Myocyte (in vitro differentiated cells): ENCODE measurements around the gene KRT40. TPM values are rescaled to one million over a fixed set of nuclear protein-coding genes. Genes with fewer than 3 reads are reported as not detected.

Experiments
- DNase-seq: peaks from one replicate; pipeline ENCODE4 v3.0.0-alpha.2; 2012; ENCODE audit warnings: low read depth
- total RNA-seq: library from RNA; depleted of rRNA; stranded (reverse); fragments of >200 nt; gene quantifications from 2 replicates; pipeline ENCODE4 v1.2.3, GENCODE V29; 2014

KRT40 gene
- total RNA-seq, 1 donor from 2014 or later, result not detected

DNA sequence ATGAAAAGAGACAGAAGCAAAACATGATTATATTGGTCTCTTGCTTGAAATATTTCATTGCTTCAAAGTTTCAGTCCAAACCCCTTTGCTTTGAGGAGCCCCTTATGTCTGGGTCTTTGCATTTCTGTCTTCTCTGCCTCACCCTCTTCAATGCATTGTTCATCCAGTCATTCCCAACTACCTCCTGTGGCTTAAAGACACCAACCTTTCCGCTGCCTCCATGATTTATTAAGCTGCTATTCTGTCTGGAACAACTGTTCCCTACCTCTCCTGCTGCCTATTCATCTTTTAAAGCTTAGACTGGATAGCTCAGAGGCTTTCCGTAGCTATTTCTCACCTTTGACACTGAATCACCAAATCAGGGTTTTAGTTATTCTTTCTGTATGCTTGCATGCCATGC is 13.2 kb upstream of the KRT40 start:
- no peak for DNase-seq

DNA sequence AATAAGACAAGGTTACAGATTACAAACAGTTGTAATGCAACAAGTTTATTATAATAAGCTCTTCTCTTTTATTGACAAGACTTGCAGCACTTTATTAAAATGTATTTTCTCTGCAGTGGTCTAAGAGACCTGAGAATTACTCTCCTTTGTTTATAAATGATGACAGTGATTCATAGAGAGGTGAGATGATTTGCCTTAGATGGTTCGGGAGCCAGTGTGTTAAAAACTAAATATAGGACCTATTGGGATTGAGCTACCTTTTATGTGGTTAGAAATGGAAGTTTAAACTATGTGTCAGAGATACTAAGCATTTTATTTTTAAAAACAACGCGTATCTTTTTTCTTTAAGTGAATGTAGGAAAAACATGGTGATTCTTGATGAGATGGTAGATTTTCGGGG is 12.7 kb upstream of the KRT40 start:
- no peak for DNase-seq

DNA sequence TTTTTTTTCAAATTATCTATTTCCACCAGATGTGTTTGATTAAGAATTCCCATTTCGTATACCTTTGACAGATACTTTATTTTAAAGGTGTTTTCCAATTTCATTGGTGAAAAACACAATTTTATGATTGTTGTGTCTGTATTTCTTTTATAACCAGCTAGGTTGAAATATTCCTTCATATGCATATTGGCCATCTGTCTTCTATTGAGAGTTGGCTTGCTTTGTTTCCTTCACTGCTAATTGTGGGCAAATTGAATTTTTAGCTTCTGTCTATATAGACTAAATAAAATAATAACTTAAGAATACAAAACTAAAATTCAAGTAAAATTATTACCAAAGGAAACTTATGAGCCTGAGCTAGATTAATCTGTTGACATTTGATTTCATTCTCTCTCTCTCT is 11.0 kb upstream of the KRT40 start:
- no peak for DNase-seq

DNA sequence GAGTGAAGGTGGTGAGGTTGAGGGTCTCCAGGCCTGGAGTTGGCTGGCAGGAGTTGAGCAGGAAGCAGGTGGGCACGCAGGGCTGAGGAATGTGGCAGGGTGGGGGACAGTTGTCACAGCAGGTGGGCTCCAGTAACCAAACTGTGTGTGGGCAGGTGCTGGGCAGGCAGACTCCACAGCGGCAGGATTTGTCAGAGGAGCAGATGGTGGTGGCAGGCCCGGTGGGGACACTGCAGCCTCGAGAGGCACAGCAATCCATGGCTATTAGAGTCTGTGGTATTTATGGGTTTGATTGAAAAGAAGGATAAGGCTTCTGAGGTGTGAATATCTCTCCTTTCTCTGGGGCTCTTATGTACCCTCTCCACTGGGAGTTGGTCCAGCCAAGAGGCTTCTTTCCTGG is 9.7 kb upstream of the KRT40 start, which contains the start of gene KRTAP3-3:
Gene KRTAP3-3 (minus strand): TSS at position 326 of the 400 bp plus-strand sequence. CDS start 67 bp downstream, at position 259.
- DNase-seq, result peak; percentile 44

DNA sequence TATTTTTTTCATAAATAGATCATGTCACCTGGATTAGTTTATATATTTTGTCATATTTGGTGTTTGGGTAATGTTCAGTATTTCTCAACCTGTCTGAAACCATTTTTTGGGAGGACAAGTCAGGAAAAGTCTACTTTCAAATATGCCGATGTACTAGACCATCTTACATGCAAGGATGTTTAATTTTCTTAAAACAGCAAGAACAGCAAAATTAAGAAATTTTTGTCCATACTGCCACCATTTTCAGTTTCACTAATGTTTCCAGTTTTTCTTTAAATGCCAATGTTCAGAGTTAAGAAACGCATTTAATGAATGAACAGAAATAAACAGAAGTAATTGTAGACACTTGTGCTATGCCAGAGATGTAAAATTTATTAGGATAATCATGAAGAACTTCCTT is 9.0 kb upstream of the KRT40 start:
- no peak for DNase-seq

DNA sequence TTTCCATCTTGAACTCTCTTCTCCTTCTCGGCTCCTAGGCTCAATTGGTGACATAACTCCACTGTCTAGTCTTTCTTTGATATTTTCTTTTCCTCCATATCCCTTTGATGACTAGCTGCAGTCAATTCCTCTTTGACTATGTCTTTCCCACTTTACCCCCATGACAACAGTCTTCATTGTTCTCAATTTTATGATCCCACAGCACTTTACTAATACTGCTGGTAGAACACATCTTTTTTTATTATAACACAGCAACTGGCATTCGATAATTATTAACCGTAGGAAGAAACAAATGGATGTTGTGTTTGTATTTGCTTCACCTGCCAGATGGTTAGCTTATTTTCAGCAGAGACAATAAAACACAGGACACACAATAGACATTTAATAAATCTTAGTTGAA is 8.5 kb upstream of the KRT40 start:
- DNase-seq, result no peak

DNA sequence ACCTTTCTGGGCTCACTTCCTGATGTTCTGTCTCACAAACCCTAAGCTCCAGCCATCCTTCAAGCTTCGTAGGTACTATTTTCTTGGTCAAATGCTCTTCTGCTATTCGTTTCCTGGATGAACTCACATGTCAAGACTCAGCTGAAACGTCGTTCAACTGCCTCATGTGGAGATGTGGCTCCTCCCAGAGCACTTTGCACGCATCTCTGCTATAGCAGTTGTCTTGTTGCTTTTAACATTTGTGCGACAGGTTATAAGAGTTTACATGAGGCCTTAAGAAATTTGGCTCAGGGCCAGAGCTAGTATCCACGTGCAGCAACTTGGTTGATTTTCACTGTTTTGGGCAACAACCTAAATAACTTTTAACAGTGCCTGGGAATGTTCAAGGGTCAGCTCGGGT is 2.8 kb upstream of the KRT40 start:
- DNase-seq, result no peak

DNA sequence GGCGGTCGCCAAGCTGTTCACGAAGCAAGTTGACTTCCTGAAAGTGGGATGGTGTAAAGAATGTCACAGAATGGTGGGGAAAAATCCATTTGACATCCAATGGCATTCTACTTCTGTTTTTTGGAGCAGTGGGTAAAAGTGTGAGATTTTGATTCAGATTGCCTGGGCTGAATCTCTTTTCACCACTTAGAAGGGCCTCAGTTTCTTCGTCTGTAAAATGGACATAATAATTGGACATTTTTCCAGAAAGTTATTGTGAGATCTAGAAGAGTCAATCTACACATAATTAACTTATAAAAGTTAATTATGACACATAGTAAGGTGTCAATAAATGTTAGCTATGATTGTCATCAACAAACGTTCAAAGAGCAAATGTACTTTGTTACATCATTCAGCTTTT is 3.0 kb downstream of the KRT40 start:
- DNase-seq, result no peak

DNA sequence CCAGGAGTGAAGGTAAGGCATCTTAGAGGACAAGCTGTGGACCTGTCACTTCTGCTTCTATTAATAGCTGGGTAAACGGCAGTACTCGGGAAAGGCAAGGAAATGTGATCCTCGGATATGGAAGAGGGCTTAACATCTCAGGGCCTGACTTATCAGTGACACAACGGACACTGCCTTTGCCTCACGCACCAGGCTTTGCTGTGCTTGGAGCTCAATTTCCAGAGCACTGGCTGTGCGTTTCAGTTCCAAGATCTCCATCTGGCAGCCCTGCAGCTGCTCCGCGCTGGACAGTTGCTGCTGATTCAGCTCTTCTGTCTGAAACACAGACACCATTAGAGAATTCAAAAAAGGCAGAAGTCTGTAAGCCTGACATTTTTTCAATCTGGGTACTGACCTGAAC is 3.5 kb downstream of the KRT40 start:
- peak; percentile 80 for DNase-seq

DNA sequence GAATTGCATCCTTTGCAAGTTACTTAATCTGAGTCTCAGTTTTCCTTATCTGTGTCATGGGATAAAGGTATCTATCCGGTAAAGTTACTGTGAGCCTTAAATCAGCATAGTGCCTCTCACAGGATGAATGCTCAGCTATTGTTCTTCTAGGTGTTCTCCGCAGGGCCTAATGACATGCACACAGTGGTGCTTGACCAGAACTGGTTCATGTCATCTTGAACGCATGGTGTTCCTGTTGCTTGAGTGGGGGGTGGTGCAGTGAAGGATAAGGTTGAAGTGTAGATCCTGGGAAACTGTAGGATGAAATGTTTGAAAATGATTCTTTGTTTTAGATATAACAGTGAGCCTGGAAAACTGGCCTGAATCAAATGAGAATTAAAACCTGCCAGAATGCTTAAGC is 4.0 kb downstream of the KRT40 start:
- no peak for DNase-seq

DNA sequence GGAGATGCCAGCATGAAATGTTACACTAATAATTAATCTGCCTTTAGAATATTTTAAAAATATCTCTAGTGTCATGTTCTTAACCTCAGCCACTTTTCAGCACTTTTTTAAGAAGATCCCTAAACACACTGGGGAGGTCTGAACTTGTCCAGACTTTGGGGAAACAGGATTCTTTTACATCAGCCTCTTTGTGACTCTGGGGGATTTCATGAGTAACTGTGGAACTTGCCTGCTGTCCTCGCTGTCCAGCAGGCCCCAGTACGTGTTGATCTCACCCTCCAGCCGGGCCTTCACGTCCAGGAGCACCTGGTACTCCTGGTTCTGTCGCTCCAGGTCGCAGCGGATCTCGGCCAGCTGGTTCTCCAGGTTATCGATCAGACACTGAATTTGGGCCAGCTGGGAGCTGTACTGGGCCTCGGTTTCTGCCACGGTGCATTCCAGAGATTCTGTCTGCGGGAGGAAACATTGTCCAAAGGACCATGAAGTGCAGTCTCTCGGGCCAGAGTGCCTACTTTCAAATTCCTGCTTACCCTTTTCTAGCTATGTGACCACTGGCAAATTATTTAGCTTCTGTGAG is 5.5 kb downstream of the KRT40 start:
- peak; percentile 22 for DNase-seq

DNA sequence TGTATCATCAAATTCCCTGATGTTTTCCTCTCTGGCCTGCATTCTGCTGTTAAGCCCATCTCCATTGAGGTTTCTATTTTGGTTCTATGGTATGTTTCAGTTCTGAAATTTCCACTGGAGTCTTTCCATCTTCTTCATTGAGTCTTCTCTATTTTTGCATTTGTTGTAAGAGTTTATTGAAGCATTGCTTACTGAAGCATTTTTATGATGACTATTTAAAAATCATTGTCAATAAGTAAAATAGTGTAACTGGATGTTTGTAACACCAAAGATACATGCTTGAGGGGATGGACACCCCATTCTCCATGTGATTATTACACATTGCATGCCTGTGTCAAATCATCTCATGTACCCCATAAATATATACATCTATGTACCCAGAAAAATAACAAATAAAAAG is 8.6 kb downstream of the KRT40 start:
- DNase-seq, result no peak

DNA sequence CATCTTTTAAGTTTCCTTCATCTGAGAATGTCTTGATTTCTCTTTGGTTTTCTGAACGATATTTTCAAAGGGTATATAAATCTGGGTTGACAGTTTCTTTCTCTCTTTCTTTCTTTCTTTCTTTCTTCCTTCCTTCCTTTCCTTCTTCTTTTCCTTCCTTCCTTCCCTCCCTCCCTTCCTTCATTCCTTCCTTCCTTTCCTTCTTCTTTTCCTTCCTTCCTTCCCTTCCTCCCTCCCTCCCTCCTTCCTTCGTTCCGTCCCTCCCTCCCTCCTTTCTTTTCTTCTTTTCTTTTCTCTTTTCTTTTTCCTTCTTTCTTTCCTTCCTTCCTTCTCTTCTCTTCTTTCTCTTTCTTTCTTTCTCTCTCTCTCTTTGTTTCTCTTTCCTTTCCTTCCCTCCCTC is 9.8 kb downstream of the KRT40 start:
- no peak for DNase-seq

DNA sequence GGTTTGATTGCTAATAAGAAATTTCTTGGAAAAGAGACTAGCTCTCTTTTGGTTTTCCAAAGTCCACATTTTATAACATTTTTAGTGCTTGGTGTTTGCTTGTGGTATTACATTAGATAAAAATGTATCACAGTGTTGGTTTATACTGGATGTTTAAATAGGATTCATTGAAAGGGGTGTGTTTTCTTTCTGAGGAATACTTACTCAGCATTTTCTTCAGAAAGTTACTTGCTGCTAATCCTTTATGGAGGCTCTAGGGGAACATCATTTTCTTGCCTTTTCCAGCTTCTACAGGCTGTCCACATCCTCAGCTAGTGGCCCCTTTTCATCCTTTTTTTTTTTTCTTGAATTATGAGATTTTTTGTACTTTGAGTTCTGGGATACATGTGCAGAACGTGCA is 16.5 kb downstream of the KRT40 start:
- DNase-seq, result no peak

DNA sequence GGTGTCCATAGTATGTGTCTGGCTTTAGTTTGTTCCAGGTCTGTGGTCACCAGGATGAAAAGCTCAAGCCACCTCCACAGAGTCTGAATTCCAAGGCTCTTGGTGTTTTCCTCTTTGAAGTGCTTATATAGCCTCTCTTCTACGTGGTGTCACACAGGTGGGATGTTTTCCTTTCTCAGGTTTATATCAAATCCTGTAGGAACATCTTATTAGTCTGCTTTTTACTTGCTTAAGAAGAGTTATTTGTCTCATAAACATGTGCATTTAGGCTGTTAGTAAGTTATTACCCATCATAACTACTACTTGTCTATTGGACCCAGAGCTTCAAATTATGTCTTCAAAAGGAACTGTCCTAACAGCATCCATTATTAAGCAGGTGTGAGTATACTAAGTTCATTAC is 17.3 kb downstream of the KRT40 start, which contains the start of gene KRT39:
Gene KRT39 (minus strand): TSS at position 101 of the 400 bp plus-strand sequence. CDS start 92 bp downstream, at position 9.
- no peak for DNase-seq

DNA sequence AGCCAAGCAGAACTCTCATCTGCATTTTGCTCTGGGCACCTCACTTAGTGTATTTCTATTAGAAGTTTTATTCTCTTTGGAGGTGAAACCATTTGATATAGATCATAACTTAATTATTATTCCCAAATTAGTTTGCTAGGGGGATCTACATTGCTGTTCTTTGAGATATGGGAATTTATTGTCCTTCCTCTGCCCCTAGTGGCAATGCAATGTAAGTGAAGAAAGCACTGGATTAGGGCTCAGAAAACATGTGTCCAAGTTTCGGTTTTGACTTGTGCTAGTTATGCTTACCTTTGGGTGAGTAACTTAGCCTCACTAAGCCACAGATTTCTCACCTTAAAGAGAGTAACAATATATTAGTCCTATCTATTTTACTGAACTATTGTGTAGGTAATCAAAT is 20.3 kb downstream of the KRT40 start:
- no peak for DNase-seq

DNA sequence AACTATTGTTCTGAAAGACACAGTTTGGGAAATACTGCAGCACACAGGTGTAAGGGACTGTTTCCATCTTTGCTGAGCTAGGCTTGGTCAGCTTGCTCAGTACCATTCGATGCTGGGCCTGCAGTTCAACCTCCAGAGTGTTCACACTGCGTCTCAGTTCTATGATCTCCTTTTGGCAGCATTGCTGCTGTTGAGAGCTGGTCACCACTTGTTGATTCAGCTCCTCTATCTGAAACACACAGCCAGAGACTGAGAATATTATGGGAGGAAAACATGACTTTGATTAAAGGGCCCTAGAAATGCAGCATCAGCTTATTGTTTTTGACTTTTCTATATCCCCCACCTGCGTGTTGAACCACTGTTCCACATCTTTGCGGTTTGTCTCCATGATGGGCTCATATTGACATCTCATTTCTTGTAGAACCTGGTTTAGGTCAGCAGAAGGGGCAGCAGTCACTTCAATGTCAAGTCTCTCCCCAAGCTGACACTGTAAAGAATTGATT is 22.0 kb downstream of the KRT40 start:
- DNase-seq, result no peak

DNA sequence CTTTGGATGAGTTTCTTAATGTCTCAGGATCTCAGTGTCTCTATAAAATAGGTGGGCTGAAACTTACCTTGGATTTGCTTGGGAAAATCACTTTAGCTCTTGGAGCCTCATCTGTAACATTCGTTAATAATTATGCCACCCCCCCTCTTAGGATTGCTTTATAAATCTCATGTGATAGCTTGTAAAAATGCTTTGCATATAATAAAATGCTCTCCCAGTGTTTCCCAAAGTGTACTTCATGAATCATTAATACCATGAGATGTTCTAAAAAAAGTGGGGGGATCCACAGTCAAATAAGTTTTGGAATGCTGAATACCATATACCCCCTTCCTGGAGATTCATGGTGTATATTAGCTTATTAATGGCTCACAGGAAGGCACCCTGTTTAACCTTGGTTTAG is 22.5 kb downstream of the KRT40 start:
- DNase-seq, result no peak

DNA sequence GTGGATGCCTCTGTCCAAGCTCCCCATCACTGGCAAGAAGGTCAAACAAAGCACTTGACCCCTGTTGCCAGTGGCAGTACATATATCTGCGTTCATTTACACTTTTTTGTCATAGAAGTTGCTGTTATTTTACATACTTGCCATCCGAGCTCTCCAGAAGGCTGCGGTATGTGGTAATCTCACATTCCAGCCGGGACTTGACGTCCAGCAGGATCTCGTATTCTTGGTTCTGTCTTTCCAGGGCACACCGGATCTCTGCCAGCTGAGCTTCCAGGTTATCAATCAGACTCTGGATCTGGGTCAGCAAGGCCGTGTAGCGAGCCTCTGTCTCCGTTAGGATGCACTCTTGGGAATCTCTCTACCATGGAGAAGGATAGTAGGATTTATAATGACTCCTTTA is 24.0 kb downstream of the KRT40 start:
- no peak for DNase-seq

DNA sequence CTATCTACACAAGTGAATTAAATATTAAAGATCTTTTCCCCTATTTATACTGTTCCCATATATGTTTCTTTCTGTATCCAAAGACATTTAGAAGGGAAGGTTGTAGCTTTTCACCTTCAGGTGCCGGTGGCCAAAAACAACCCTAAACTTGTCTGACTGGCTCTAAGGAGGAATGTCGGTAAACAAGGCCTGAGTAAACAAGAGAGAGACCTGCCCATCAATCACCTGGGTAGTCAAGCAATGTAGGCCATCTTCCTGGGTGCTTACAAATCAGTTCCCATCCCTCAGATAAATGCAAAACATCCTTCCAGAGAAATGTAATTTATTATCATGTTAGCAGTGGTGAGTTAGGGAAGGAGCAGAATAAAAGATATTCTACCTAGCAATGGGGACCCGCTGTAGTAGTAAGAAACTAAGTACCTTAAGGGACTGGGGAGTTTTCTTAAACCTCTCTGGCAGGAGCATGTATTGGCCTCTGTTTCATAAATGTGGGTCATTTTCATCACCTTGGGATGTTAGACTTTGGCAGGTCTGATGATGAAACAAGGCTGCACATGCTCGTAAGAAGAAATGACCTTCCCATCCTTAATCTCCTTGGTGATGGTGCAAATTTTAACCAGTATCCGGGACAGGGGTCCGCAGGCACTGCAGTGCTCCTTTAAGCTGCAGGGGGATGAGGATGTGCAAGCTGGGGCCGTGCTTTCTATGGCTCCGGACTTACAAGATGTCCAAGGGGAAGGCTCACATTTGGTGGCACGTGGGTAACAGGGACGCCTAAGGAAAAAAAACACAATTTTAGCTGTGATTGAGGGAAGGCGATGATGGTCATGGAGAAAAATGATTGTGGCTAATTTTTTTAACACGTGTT is 25.8 kb downstream of the KRT40 start:
- DNase-seq, result no peak

DNA sequence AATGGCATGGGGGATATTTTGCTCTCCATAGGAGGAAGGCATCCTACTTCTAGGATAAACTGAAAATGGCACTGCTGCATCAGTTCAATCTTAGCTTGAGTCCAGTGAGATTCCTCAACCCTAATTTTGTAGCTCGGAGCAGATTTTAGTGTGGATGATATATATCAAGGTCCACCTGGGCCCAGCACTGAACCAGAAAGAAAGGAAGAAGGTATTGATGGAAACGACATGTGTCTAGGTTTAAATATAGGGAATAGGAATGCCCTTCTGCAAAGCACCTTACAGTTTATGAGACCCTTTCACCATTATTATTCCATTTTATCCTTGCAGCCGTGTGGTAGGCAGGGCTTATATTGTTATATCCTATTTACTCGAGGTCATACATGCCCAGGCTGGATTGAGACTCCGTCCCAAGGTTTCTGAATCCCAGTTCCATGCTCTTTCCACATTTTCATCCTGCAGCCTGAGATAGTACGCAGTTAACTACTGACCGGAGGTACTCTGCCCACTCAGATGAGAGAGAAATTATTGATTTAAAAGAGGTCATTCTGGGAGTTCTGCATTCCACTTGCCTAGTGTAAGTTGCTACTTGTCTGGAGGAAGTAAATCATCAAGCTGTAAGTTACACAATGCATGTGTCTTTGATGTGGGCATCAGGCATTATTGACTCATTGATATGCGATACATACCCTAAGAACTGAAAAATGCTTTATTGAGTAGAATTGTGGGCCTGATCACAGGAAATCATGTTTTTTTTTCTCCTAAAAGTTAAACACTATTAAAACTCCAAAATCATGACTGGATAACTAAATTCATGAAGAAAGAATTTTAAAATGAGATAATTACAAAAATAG is 27.5 kb downstream of the KRT40 start:
- no peak for DNase-seq

DNA sequence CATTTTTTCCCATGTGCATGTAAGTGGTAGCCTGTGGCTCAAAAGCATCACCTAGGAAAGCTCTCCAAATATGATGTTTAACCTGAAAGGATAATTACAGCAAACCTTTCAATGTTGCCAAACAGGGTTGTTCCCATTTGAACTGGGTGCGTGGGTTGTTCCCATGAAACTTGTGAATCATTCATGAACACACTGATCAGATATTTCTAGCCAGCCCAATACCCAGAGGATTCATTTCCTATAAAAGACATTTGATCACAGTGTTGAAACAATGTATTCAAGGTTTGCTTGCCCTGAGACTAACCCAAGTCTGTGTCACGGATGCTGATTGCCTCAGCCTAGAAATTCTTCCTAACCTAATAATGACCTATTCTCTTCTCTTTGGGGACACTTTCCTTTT is 30.2 kb downstream of the KRT40 start:
- no peak for DNase-seq
